HCT116 (cell line): Measurements from ENCODE around the gene GNPTAB.

Experiments used
- CEBPB ChIP-seq: IDR thresholded peaks from 2 replicates; pipeline ENCODE4 v1.6.1; 2012; ENCODE audit warnings: low read depth
- EZH2 ChIP-seq: fragments of 200-600 bp; sonication (generic); IDR thresholded peaks from 2 replicates; pipeline ENCODE4 v1.6.1; 2017; ENCODE audit warnings: antibody characterized with exemption, mixed run types
- POLR2A ChIP-seq: IDR thresholded peaks from 2 replicates; pipeline ENCODE4 v1.7.0; 2011; ENCODE audit warnings: borderline replicate concordance; ENCODE audit not compliant: insufficient read depth, insufficient read length; ENCODE audit errors: extremely low read depth
- POLR2AphosphoS5 ChIP-seq: IDR thresholded peaks from 2 replicates; pipeline ENCODE4 v1.6.1; 2011; ENCODE audit warnings: mild to moderate bottlenecking, low read depth, low read length, moderate library complexity
- REST ChIP-seq: IDR thresholded peaks from 2 replicates; pipeline ENCODE4 v1.6.1; 2012; ENCODE audit warnings: low read depth
- SIN3A ChIP-seq: IDR thresholded peaks from 2 replicates; pipeline ENCODE4 v1.6.1; 2012; ENCODE audit warnings: low read depth
- SP1 ChIP-seq: IDR thresholded peaks from 2 replicates; pipeline ENCODE4 v1.6.1; 2012; ENCODE audit warnings: low read depth
- YY1 ChIP-seq: IDR thresholded peaks from 2 replicates; pipeline ENCODE4 v1.6.1; 2011; ENCODE audit warnings: low read length, low read depth, moderate library complexity, mild to moderate bottlenecking; ENCODE audit not compliant: insufficient replicate concordance; ENCODE audit errors: extremely low read depth
- TF ChIP-seq, protein P1 (sequence below), 3 experiments: fragments of 200-600 bp in 1 of 3; sonication (generic) in 1 of 3; IDR thresholded peaks in 2 of 3; conservative IDR thresholded peaks in 1 of 3; 2 replicates each; pipeline ENCODE4 v1.5.1; 2012 to 2017; ENCODE audit warnings: low read depth in 2 of 3, low read length in 2 of 3, antibody characterized with exemption in 1 of 3, borderline replicate concordance in 1 of 3, control low read depth in 1 of 3, mild to moderate bottlenecking in 1 of 3, mixed read lengths in 1 of 3, mixed run types in 1 of 3, moderate library complexity in 1 of 3; ENCODE audit not compliant: insufficient read depth in 1 of 3

- TF ChIP-seq, protein P1, sequence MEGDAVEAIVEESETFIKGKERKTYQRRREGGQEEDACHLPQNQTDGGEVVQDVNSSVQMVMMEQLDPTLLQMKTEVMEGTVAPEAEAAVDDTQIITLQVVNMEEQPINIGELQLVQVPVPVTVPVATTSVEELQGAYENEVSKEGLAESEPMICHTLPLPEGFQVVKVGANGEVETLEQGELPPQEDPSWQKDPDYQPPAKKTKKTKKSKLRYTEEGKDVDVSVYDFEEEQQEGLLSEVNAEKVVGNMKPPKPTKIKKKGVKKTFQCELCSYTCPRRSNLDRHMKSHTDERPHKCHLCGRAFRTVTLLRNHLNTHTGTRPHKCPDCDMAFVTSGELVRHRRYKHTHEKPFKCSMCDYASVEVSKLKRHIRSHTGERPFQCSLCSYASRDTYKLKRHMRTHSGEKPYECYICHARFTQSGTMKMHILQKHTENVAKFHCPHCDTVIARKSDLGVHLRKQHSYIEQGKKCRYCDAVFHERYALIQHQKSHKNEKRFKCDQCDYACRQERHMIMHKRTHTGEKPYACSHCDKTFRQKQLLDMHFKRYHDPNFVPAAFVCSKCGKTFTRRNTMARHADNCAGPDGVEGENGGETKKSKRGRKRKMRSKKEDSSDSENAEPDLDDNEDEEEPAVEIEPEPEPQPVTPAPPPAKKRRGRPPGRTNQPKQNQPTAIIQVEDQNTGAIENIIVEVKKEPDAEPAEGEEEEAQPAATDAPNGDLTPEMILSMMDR (IDR thresholded peaks at IDR 0.05 in 2 of 3, conservative IDR thresholded peaks at IDR 0.05 in 1 of 3; ENCODE audit: borderline replicate concordance in 1 of 3, insufficient read depth in 1 of 3, low read depth in 2 of 3, low read length in 2 of 3) = no peak
- TF ChIP-seq POLR2AphosphoS5 (no peak), SP1 (no peak), YY1 (no peak), REST (no peak), CEBPB (no peak), POLR2A (no peak), SIN3A (no peak), EZH2 (no peak)
These were observed 36.0 kb upstream of the GNPTAB start for GRCh38 chr12:101866615-101867373.
